ENCODE results near the gene CDH13. TPM values are rescaled to one million over a fixed set of nuclear protein-coding genes. Genes with fewer than 3 reads are reported as not detected.

The CDH13 gene
- total and polyA plus RNA-seq, 2 of the 8 experiments (the other 6 are each of a cell fraction or from before 2014, with no cell fraction given), result 2.3 to 2.4 TPM

DNA sequence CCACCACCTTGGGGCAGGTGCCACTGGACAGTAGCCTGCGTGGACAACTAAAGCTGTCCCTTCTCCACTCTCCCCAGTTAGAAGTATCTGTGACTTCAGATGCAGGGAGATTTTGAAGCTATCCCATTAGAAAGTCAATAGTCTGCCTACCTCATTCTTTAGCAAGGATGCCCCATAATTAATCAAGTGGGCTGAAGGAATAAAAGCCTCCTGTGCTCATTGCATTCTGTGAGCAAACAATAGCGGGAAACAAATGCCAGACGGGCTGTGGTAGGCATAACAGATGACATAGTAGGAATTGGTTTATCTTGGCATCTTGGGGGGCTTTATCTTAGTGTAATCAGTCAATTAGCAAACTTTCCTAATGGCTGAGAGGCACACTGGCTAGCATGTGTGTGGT, 1084.3 kb downstream of the CDH13 start:
- H3K79me1 ChIP-seq (ENCODE audit: low read depth, low read length), result no peaks in the 10 kb centered on the region
- H2BK5ac ChIP-seq (ENCODE audit: low read depth, low read length), result no peak overlapping the region
- H3K27ac ChIP-seq (ENCODE audit: low read depth, low read length), result no peak overlapping the region
- no peaks in the 10 kb centered on the region for H3K9me3 ChIP-seq (ENCODE audit: insufficient read depth in 2 of 2, low read depth in 1 of 2, low read length in 1 of 2)
- 86% methylated on average over 3 of the region's 3 CpGs; no CpG with 5 or more reads in 1 of the 2 experiments for WGBS, 2 experiments (ENCODE audit: extremely low coverage in 1 of 2, insufficient coverage in 1 of 2, insufficient read length in 1 of 2, insufficient replicate concordance in 2 of 2, low coverage in 1 of 2, low lambda C conversion rate in 2 of 2, missing lambda C conversion rate in 1 of 2)
- H3K4ac ChIP-seq (replicated peaks; ENCODE audit: insufficient read length, low read depth, low read length), result no peak overlapping the region
- CTCF ChIA-PET (ENCODE audit: partially characterized antibody), result interaction anchor here (1.4 kb wide), 1 partner anchor 292 kb away, joined by 3 read pairs; no protein-coding TSS in a partner anchor
- H4K5ac ChIP-seq (ENCODE audit: insufficient read length, low read depth, low read length), result no peak overlapping the region
- no peaks in the 10 kb centered on the region for H3K23me2 ChIP-seq (ENCODE audit: low read depth, low read length)
- H3K27me3 ChIP-seq (replicated peaks in 1 of 4; ENCODE audit: control insufficient read depth in 3 of 4, extremely low read depth in 1 of 4, insufficient read depth in 3 of 4, low read length in 3 of 4), result no peaks in the 10 kb centered on the region
- H3K18ac ChIP-seq (ENCODE audit: extremely low read depth, low read length), result no peak overlapping the region
- FAIRE-seq (no peak), DNase-seq (ENCODE audit: low read depth in 1 of 2, low spot score in 2 of 2) (no peak)
- no peak overlapping the region for H3K23ac ChIP-seq (ENCODE audit: insufficient read length)
- no peak overlapping the region for H3K56ac ChIP-seq (replicated peaks; ENCODE audit: insufficient read length, low read depth, low read length)
- 0 out of 7 replicates have a peak, but pooled peaks cover 0 to 6% (median 0%) of the 10 kb centered on the region in 4 experiments for H3K4me1 ChIP-seq (replicated peaks in 1 of 4; ENCODE audit: control insufficient read depth in 3 of 4, insufficient read depth in 4 of 4, low read length in 3 of 4)
- H2BK15ac ChIP-seq (ENCODE audit: low read length), result no peak overlapping the region
- no peak overlapping the region for H3K14ac ChIP-seq (ENCODE audit: insufficient read length)
- no peak overlapping the region for H2BK120ac ChIP-seq (replicated peaks; ENCODE audit: low read depth, low read length)
- H4K91ac ChIP-seq (replicated peaks; ENCODE audit: insufficient read length, low read length), result no peak overlapping the region
- no peaks in the 10 kb centered on the region for H3K79me2 ChIP-seq (ENCODE audit: control insufficient read depth in 1 of 2, insufficient read depth in 2 of 2, low read length in 2 of 2)
- H4K8ac ChIP-seq (ENCODE audit: extremely low read depth, insufficient read depth, low read length), result no peak overlapping the region
- H3K9ac ChIP-seq (replicated peaks in 1 of 4; ENCODE audit: extremely low read depth in 1 of 4, low read depth in 3 of 4, low read length in 3 of 4), result no peak overlapping the region
- no peak overlapping the region for H2AK5ac ChIP-seq (ENCODE audit: low read depth, low read length)
- no peak overlapping the region for H2AFZ ChIP-seq (ENCODE audit: low read length)
- no peak overlapping the region for H2BK20ac ChIP-seq (ENCODE audit: low read length)
- no peak overlapping the region for H2BK12ac ChIP-seq (ENCODE audit: low read depth, low read length)
- H3K4me2 ChIP-seq (ENCODE audit: insufficient read depth in 1 of 2, low read depth in 2 of 2, low read length in 2 of 2), result no peak overlapping the region
- POLR2A ChIA-PET (ENCODE audit: partially characterized antibody), result interaction anchor here (1.5 kb wide), 1 partner anchor 21 kb away, joined by 3 read pairs; no protein-coding TSS in a partner anchor
- no peaks in the 10 kb centered on the region for H3K36me3 ChIP-seq (ENCODE audit: control insufficient read depth in 2 of 4, insufficient read depth in 4 of 4, low read length in 3 of 4)
- no peaks in the 10 kb centered on the region for H4K20me1 ChIP-seq (replicated peaks in 1 of 2; ENCODE audit: control insufficient read depth in 1 of 2, insufficient read depth in 2 of 2, low read length in 2 of 2)
- no peak overlapping the region for H3K4me3 ChIP-seq (ENCODE audit: extremely low read depth in 1 of 4, insufficient read depth in 2 of 4, low read depth in 3 of 4, low read length in 4 of 4)
- TF ChIP-seq CEBPB (IDR thresholded peaks at IDR 0.05; ENCODE audit: low read depth, low read length) (no peak), ASH2L (IDR thresholded peaks at IDR 0.05; ENCODE audit: low read length) (no peak), POU5F1 (IDR thresholded peaks at IDR 0.05; ENCODE audit: low read depth, low read length) (no peak), SIRT6 (IDR thresholded peaks at IDR 0.05; ENCODE audit: low read length) (no peak), SIX5 (IDR thresholded peaks at IDR 0.05; ENCODE audit: low read depth, low read length) (no peak), CBX5 (IDR thresholded peaks at IDR 0.05; ENCODE audit: low read depth, low read length) (no peak), KDM4A (IDR thresholded peaks at IDR 0.05; ENCODE audit: low read depth, low read length, severe bottlenecking) (no peak), HDAC6 (IDR thresholded peaks at IDR 0.05; ENCODE audit: low read depth, low read length) (no peak), SRF (IDR thresholded peaks at IDR 0.05; ENCODE audit: low read depth, low read length) (no peak)
